Activated effector memory CD4-positive, alpha-beta T cell treated with Interleukin-2 at 50 U/mL for 16 hours (primary cell): ENCODE results near the gene NOP9.
A peak's percentile ranks its signal among the peaks of the same experiment; 100 is the strongest.

Experiments used
- DNase-seq: peaks from one replicate; pipeline ENCODE4 v3.0.0-alpha.2; 2020

NOP9 gene

DNA sequence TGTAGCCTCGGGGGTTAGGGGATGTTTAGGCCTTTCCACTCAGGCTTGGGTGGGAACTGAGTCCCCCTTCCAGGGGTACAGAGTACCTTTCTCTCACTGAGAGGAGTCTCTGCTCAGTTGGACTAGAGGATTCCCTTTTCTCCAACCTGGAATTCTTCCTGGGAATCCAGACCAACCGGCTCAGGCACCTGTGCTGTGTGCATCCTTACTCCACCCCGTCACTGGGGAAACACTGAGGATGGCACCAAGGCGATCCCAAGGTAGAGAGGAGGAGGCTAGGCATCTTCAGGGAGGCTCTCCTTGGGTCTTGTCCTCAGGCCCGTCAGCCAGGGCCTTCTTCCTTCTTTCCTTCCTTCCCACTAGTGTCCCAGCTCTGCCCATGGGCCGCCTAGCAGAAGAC is 35.8 kb upstream of the NOP9 start:
- no peak for DNase-seq

DNA sequence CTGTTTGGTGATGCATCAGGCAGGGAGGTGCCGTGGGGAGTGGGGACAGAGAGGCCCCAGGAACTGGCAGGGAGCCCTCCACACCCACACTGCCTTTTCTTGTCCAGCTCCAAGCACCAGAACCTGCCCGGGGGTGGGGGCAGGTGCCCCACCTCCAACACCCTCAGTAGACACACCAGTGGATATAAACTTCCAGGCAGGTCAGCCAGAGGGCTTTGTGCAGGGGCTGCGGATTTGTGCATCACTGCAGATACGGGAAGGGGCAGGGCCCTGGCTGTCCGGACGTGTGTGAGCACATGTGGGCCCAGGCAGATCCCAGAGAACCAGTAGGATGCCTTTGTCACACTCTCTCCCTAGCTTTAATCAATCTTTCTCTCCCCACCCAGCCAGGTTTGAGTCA is 35.4 kb upstream of the NOP9 start:
- no peak for DNase-seq

DNA sequence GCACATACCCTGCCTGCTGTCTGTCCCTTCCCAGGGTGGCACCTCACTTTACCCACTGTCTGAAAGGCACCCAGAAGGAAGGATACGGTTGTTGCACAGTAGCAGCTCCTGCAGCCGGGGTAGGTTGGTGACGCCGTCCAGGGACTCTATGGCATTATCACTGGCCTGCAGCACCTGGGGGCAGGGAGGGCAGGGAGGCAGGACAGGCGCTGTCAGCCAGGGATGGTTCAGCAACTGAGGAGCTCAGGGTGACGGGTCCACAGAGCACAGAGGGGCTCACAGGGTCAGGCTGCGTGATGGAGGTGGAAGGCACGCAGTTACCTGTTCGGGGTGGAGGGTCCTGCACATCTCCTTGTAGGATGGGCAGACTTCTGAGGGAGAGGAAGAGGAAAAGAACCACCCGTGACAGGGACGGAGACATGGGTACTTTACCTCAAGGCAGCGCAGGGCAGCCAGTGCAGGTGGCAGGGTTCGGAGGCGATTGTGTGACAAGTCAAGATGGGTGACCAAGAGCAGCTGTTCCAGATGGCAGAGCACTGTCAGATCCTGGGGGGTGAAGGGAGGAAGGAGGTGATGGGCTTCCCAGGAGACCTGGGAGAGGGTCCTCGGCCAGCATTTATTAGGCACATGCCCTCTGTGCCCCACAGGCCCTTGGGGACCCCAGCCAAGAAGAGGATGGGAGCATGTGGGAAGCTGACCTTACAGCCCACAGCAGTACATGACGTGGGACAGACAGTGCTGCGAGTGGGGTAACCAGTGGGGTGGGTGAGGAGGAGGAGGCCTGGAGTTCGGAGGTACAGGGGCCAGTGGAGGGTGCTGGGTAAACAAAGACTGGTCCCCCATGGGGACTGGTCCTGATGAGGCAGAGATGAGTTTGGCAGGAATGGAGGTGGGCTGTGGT is 33.1 kb upstream of the NOP9 start:
- no peak for DNase-seq

- DNase-seq = no peak
Observed at GRCh38 chr14:24267516-24267915, 32.1 kb upstream of the NOP9 start.

- DNase-seq = no peak
Observed at GRCh38 chr14:24268225-24268624, 31.4 kb upstream of the NOP9 start.

DNA sequence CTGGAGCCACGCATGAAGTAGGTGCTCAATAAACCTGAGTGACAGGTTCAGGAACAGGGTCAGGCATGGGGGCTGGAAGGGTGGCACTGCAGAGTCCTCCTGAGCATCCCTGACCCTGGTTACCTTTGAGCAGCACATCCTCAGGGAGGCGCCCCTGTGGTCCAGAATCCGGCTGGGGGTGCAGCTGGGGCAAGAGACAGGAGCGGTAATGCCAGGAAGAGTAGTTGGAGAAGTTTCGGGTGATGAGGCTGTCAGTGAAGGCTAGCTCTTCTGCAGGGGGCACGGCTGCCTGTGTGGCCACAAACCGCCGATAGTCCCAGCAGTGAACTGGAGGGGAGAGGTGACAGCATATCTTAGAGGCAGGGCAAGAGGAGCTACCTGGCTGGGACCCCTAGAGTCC is 30.3 kb upstream of the NOP9 start:
- no peak for DNase-seq

GRCh38 chr14:24269910-24270536 is 29.6 kb upstream of the NOP9 start:
- no peak for DNase-seq

DNA sequence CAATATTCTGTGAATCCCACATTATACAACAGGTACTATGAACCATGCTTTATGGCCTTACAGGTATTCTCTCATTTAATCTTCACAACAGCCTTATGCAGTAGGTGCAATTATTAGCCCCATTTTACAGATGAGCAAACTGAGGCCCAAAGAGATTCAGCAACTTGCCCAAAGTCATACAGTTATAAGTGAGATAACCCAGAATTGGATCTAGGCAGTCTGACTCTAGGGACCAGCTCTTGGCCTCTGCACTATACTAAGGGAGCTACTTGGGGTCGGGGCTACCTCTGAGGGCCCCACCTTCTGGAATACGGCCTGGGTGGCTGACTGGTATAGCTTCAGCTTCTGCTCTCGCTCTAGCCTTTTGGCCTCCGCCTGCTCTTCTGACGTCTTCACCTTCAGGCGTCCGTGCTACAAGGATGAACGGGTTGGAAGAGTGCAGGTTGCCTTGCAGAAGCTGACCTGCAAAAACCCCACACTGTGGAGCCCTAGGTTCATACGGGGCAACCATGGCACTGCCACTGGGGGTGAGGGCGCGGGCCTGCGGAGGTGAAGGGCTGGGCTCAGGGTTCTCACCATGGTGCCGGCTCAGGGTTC is 29.0 kb upstream of the NOP9 start:
- no peak for DNase-seq

- DNase-seq = peak; percentile 92
Observed at GRCh38 chr14:24271134-24271833, 28.4 kb upstream of the NOP9 start, which contains the start of gene RABGGTA. Gene RABGGTA, minus strand, starts transcription at chr14:24271597. Its CDS starts 482 bp downstream, at chr14:24271115.

GRCh38 chr14:24271834-24272263 is 27.8 kb upstream of the NOP9 start:
- no peak for DNase-seq

GRCh38 chr14:24272467-24272866 is 27.2 kb upstream of the NOP9 start:
- no peak for DNase-seq

GRCh38 chr14:24273422-24273998 is 26.1 kb upstream of the NOP9 start:
- no peak for DNase-seq

GRCh38 chr14:24274101-24274543 is 25.5 kb upstream of the NOP9 start:
- DNase-seq = no peak

GRCh38 chr14:24277071-24277470 is 22.6 kb upstream of the NOP9 start:
- no peak for DNase-seq

- DNase-seq = no peak
Observed at GRCh38 chr14:24277606-24278321, 21.9 kb upstream of the NOP9 start.

DNA sequence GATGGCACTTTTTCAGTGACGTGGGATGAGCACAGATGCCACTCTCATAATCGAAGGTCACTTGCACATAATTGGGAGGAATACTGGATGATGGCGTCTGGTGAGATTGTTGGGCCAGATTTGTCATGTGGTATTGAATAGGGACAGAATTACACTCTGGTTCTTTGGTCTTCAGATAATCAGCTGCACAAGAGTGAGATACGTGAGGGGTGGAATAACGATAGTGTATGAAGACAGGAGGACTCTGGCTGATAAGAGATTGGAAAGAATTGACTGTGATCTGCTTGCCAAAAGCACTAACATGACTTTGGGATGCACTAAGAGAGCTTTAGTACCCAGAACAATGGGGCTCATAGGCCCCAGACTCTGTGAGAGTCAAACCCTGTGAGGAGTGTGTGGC is 21.2 kb upstream of the NOP9 start:
- DNase-seq = no peak

DNA sequence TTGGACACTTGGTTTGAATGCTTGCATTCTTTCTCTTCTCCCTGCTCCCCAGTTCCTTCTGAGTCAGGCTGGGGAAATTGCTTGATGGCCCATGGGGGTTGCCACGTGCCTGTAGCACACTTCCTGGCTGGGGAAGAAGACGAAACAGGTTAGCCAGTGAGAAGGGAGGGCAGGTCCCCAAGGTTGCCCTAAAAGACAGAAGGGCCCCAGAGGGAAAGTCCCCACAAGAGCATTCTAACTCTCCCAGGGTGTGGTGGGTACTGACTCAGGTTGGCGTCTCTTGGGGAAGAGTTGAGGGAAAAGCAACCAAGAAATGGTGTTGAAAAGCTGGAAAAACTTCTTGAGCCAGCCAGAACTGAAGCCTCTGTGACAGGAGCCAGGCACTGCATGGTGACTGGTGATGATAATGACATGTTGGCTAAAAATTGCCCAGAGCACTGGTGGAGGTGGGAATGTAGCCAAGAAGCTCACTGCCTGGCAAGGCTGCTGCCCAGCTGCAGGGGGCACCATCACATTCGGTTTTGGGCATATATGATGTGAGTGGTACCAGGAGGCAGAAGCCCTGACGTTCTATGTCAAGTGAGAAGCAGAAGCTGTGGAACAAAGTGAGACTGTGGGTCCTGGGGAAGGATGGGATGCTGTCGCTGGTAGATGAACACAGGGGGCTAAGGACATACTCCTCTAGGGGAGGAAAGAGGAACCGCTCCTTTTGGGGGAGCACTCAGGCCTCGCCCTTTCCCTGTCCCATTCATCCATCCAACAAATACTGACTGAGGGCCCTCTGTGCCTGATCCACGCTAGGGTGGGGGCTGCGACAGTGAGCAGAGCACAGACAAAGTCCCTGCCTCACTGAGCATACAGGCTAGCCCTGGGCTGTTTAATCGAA is 20.1 kb upstream of the NOP9 start:
- peak; percentile 20 for DNase-seq

- no peak for DNase-seq
Observed at GRCh38 chr14:24280797-24281460, 18.7 kb upstream of the NOP9 start.

DNA sequence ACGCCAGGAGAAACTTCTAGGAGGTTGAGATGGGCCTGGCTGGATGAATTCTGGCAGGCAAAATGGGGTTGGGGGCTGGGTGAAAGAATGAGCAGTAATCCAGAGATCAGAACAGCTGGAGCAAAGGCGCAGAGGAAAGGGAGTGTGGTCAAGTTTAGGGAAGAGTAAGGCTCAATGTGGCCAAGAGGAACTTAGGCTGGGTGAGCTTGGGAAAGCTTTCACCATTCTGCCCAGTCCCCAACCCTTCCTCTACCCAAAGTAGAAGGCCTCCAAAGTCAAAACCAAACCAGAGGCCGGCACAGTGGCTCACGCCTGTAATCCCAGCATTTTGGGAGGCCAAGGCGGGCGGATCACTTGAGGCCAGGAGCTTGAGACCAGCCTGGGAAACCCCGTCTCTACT is 18.0 kb upstream of the NOP9 start:
- no peak for DNase-seq

DNA sequence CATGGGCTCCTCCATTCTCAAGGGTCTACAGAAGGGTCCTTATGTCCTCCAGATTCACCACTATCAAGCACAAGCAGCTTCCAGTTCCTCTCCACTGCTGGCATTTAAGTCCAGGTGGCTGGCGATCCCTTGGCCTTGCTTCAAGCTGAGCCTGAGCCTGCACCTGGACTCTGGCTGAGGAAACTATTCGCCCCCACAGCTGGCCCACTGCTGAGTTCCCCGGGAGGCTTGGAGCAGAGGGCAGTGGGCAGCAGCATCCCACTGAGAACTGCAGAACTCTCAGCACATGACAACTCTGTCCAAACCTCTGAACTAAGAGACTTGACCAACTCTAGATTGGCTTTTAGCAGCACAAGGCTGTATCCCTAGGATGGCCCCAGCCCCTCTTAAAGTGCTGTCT is 16.9 kb upstream of the NOP9 start:
- DNase-seq = no peak
